ENCODE measurements around the gene DNAJC1.

DNA sequence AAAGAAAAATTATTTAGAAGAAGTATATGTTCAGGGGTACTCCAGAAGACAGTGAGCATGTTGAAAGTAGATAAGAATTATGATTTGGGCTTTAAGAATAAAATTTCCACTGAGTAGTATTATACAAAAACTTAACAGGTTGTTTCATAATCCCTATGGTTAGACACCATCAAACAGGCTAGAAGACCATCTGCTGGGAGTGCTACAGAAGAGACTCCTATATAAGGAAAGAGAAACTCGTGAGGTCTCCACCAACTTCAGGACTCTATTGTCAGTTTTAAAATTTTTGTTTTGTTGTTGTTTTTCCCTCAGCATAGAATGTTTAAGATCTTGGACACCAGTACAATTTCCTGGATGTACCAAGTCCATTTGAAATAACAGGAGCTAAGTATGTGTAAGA is 13.1 kb downstream of the DNAJC1 start:
- no peak for TF ChIP-seq CTCF (IDR thresholded peaks at IDR 0.05)
- TF ChIP-seq POLR2A (IDR thresholded peaks at IDR 0.05): no peak
